SU-DHL-6 (cell line): ENCODE results near the gene APCS.

Source experiments
- EZH2phosphoT487 ChIP-seq: fragments of 200-600 bp; sonication (generic), shearing (Covaris generic); conservative IDR thresholded peaks from 2 replicates; pipeline ENCODE4 v1.6.1; 2018; ENCODE audit warnings: mild to moderate bottlenecking, antibody characterized with exemption, low read length, moderate library complexity, mixed read lengths
- TF ChIP-seq, protein P1 (sequence below): fragments of 200-600 bp; sonication (generic); IDR thresholded peaks from one replicate; pipeline ENCODE4 v1.5.1; 2017; ENCODE audit warnings: antibody characterized with exemption, mild to moderate bottlenecking, low read length, moderate library complexity; ENCODE audit not compliant: insufficient read depth, poor library complexity, severe bottlenecking

- TF ChIP-seq, protein P1, sequence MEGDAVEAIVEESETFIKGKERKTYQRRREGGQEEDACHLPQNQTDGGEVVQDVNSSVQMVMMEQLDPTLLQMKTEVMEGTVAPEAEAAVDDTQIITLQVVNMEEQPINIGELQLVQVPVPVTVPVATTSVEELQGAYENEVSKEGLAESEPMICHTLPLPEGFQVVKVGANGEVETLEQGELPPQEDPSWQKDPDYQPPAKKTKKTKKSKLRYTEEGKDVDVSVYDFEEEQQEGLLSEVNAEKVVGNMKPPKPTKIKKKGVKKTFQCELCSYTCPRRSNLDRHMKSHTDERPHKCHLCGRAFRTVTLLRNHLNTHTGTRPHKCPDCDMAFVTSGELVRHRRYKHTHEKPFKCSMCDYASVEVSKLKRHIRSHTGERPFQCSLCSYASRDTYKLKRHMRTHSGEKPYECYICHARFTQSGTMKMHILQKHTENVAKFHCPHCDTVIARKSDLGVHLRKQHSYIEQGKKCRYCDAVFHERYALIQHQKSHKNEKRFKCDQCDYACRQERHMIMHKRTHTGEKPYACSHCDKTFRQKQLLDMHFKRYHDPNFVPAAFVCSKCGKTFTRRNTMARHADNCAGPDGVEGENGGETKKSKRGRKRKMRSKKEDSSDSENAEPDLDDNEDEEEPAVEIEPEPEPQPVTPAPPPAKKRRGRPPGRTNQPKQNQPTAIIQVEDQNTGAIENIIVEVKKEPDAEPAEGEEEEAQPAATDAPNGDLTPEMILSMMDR, result no peak
- TF ChIP-seq EZH2phosphoT487, result no peak
Measured at GRCh38 chr1:159562680-159563079, 24.9 kb upstream of the APCS start.
